ENCODE data around the gene MAP1LC3A. TPM values are rescaled to one million over a fixed set of nuclear protein-coding genes. Genes with fewer than 3 reads are reported as not detected.

The MAP1LC3A gene
- total RNA-seq, 1 donor from 2014 or later = 71.5 TPM

- H3K4me3 ChIP-seq = no peak overlapping the region
Observed at GRCh38 chr20:34525709-34526416, 32.7 kb upstream of the MAP1LC3A start.

GRCh38 chr20:34526466-34526865 is 32.1 kb upstream of the MAP1LC3A start:
- Histone ChIP-seq H3K9me3 (no peaks in the 10 kb centered on the region), H3K4me3 (no peak overlapping the region), H3K27me3 (no peaks in the 10 kb centered on the region), H3K36me3 (peaks cover 0 to 38% of the 10 kb centered on the region in 2 donors), H3K4me1 (peaks cover 73% of the 10 kb centered on the region), H3K27ac (peak overlapping the region; percentile 78)
- TF ChIP-seq CTCF (IDR thresholded peaks at IDR 0.05) = no peak
- intact Hi-C loops (cut with DNase I) = loop anchor here (10.0 kb wide), 1 partner anchor 212 kb away; no protein-coding TSS in a partner anchor
- no peak for DNase-seq (ENCODE audit: extremely low spot score in 2 of 2)

More at GRCh38 chr20:34525709-34526416, 32.7 kb upstream of the MAP1LC3A start:
- H3K36me3 ChIP-seq = peaks cover 0 to 35% of the 10 kb centered on the region in 2 donors
- H3K27ac ChIP-seq = peak overlapping the region; percentile 78
- H3K4me1 ChIP-seq = peaks cover 79% of the 10 kb centered on the region
- TF ChIP-seq POLR2A (IDR thresholded peaks at IDR 0.05) = no peak
- no peak for TF ChIP-seq CTCF (IDR thresholded peaks at IDR 0.05)
- peak; percentile 82 to 90 for TF ChIP-seq POLR2AphosphoS5 (IDR thresholded peaks at IDR 0.05; ENCODE audit: insufficient read depth in 1 of 2, low read depth in 1 of 2)
- intact Hi-C loops (cut with DNase I) = loop anchor here (10.0 kb wide), 1 partner anchor 211 kb away; no protein-coding TSS in a partner anchor
- no peaks in the 10 kb centered on the region for H3K9me3 ChIP-seq
- DNase-seq (ENCODE audit: extremely low spot score in 2 of 2) = peak in 1 of 2 donors; percentile 93
- H3K27me3 ChIP-seq = no peaks in the 10 kb centered on the region

- intact Hi-C loops (cut with DNase I) = loop anchor here (10.0 kb wide), 1 partner anchor 212 kb away; no protein-coding TSS in a partner anchor
- Histone ChIP-seq H3K36me3 (peaks cover 0 to 43% of the 10 kb centered on the region in 2 donors), H3K4me3 (no peak overlapping the region), H3K27me3 (no peaks in the 10 kb centered on the region), H3K9me3 (no peaks in the 10 kb centered on the region), H3K4me1 (peaks cover 67% of the 10 kb centered on the region), H3K27ac (peak overlapping the region; percentile 78)
- no peak for DNase-seq (ENCODE audit: extremely low spot score in 2 of 2)
- TF ChIP-seq POLR2AphosphoS5 (IDR thresholded peaks at IDR 0.05; ENCODE audit: insufficient read depth in 1 of 2, low read depth in 1 of 2) (no peak), POLR2A (IDR thresholded peaks at IDR 0.05) (no peak), CTCF (IDR thresholded peaks at IDR 0.05) (no peak)
Observed at GRCh38 chr20:34527016-34527415, 31.5 kb upstream of the MAP1LC3A start.

- Histone ChIP-seq H3K4me1 (peaks cover 48% of the 10 kb centered on the region), H3K9me3 (no peaks in the 10 kb centered on the region), H3K36me3 (peaks cover 0 to 56% of the 10 kb centered on the region in 2 donors), H3K27ac (peak overlapping the region; percentile 21), H3K27me3 (no peaks in the 10 kb centered on the region), H3K4me3 (no peak overlapping the region)
- no peak for TF ChIP-seq POLR2A (IDR thresholded peaks at IDR 0.05)
- TF ChIP-seq POLR2AphosphoS5 (IDR thresholded peaks at IDR 0.05; ENCODE audit: insufficient read depth in 1 of 2, low read depth in 1 of 2) = no peak
- TF ChIP-seq CTCF (IDR thresholded peaks at IDR 0.05) = no peak
- DNase-seq (ENCODE audit: extremely low spot score in 2 of 2) = no peak
- intact Hi-C loops (cut with DNase I) = loop anchor here (10.0 kb wide), 1 partner anchor 214 kb away; no protein-coding TSS in a partner anchor
Observed at GRCh38 chr20:34528921-34529297, 29.6 kb upstream of the MAP1LC3A start.

- no peak overlapping the region for H3K4me3 ChIP-seq
- no peak for TF ChIP-seq POLR2A (IDR thresholded peaks at IDR 0.05)
- TF ChIP-seq CTCF (IDR thresholded peaks at IDR 0.05) = no peak
- no peak for TF ChIP-seq POLR2AphosphoS5 (IDR thresholded peaks at IDR 0.05; ENCODE audit: insufficient read depth in 1 of 2, low read depth in 1 of 2)
- intact Hi-C loops (cut with DNase I) = loop anchor here (10.0 kb wide), 2 partner anchors 175 to 215 kb away; partner anchors contain the start of gene TP53INP2
- peaks cover 0 to 63% of the 10 kb centered on the region in 2 donors for H3K36me3 ChIP-seq
- no peak overlapping the region for H3K27ac ChIP-seq
- H3K27me3 ChIP-seq = no peaks in the 10 kb centered on the region
- no peak for DNase-seq (ENCODE audit: extremely low spot score in 2 of 2)
- H3K4me1 ChIP-seq = peaks cover 41% of the 10 kb centered on the region
- H3K9me3 ChIP-seq = no peaks in the 10 kb centered on the region
Observed at GRCh38 chr20:34529742-34530141, 28.8 kb upstream of the MAP1LC3A start.

All from vagina (tissue), 2 donors.